22Rv1 (cell line): ENCODE results near the gene PRPSAP1.

ENCODE experiments used
- CTCF ChIP-seq: fragments of 450-650 bp; IDR thresholded peaks from 2 replicates; pipeline ENCODE4 v1.5.1; 2017; ENCODE audit warnings: mild to moderate bottlenecking
- ZFX ChIP-seq: fragments of 450-650 bp; IDR thresholded peaks from 2 replicates; pipeline ENCODE4 v1.6.1; 2017; ENCODE audit warnings: antibody characterized with exemption, borderline replicate concordance

- TF ChIP-seq CTCF (no peak), ZFX (no peak)
These were observed 39.1 kb downstream of the PRPSAP1 start for GRCh38 chr17:76314392-76315227.
